ENCODE data around the gene ADGRB2. TPM values are rescaled to one million over a fixed set of nuclear protein-coding genes. Genes with fewer than 3 reads are reported as not detected.

Gene ADGRB2
- total RNA-seq, 4 donors from 2014 or later, result 0.77 to 31.0 (median 3.7) TPM; not detected in 1

GRCh38 chr1:31755850-31756492 lies 8.2 kb downstream of the ADGRB2 start:
- H3K27ac ChIP-seq, result no peak overlapping the region
- no peak overlapping the region for H3K4me3 ChIP-seq
- TF ChIP-seq, protein P1, sequence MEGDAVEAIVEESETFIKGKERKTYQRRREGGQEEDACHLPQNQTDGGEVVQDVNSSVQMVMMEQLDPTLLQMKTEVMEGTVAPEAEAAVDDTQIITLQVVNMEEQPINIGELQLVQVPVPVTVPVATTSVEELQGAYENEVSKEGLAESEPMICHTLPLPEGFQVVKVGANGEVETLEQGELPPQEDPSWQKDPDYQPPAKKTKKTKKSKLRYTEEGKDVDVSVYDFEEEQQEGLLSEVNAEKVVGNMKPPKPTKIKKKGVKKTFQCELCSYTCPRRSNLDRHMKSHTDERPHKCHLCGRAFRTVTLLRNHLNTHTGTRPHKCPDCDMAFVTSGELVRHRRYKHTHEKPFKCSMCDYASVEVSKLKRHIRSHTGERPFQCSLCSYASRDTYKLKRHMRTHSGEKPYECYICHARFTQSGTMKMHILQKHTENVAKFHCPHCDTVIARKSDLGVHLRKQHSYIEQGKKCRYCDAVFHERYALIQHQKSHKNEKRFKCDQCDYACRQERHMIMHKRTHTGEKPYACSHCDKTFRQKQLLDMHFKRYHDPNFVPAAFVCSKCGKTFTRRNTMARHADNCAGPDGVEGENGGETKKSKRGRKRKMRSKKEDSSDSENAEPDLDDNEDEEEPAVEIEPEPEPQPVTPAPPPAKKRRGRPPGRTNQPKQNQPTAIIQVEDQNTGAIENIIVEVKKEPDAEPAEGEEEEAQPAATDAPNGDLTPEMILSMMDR (IDR thresholded peaks at IDR 0.05), result no peak
- TF ChIP-seq POLR2A (IDR thresholded peaks at IDR 0.05), result no peak
- no peaks in the 10 kb centered on the region for H3K9me3 ChIP-seq
- no peak for DNase-seq
- no peaks in the 10 kb centered on the region for H3K36me3 ChIP-seq
- H3K4me1 ChIP-seq, result peaks cover 0 to 6% of the 10 kb centered on the region in 2 donors
- H3K27me3 ChIP-seq, result no peaks in the 10 kb centered on the region
- intact Hi-C loops (cut with DNase I; ENCODE audit: low total_unique reads), result no loop called here

- intact Hi-C loops (cut with DNase I; ENCODE audit: low total_unique reads), result no loop called here
- Histone ChIP-seq H3K36me3 (no peaks in the 10 kb centered on the region), H3K9me3 (no peaks in the 10 kb centered on the region), H3K27me3 (no peaks in the 10 kb centered on the region), H3K4me3 (no peak overlapping the region), H3K27ac (no peak overlapping the region), H3K4me1 (no peaks in the 10 kb centered on the region)
- TF ChIP-seq, protein P1 (IDR thresholded peaks at IDR 0.05), result no peak
- no peak for TF ChIP-seq POLR2A (IDR thresholded peaks at IDR 0.05)
- DNase-seq, result no peak
These were observed 8.9 kb downstream of the ADGRB2 start for GRCh38 chr1:31755197-31755611.

GRCh38 chr1:31754397-31754796 lies 9.7 kb downstream of the ADGRB2 start:
- no peaks in the 10 kb centered on the region for H3K9me3 ChIP-seq
- H3K4me1 ChIP-seq, result no peaks in the 10 kb centered on the region
- no peaks in the 10 kb centered on the region for H3K27me3 ChIP-seq
- H3K27ac ChIP-seq, result no peak overlapping the region
- no peak for TF ChIP-seq POLR2A (IDR thresholded peaks at IDR 0.05)
- TF ChIP-seq, protein P1 (IDR thresholded peaks at IDR 0.05), result no peak
- no peaks in the 10 kb centered on the region for H3K36me3 ChIP-seq
- DNase-seq, result no peak
- intact Hi-C loops (cut with DNase I; ENCODE audit: low total_unique reads), result no loop called here
- no peak overlapping the region for H3K4me3 ChIP-seq

DNA sequence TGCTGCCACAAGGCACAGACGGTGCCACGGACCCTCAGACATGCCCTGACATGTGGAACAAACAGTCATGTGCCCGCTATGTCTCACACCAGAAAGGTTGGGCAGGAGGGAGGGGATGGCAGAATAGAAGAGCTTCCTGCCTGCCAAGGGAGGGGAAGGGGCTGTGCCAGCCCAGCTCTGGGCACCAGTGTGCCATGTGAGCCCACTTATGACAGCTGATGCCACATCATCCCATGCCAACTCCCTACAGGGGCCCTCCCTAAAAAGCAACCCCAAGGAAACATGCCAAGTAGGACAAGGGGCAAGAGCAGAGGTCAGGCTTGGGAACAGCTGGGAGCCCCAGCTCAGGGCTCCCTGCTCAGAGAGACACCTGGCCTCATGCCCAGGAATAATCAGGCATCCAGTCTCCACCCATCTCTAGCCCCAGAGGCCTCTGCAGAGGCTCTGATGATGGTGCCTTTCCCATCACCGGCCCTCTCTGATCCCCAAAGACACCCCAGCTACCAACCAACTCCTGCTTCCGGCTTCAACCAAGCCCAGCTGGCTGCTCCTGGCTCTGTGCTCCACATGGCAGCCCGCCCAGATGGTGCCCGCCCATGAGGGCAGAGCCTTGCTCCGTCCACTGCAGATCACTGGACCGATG lies 10.3 kb downstream of the ADGRB2 start:
- DNase-seq, result no peak
- H3K27ac ChIP-seq, result no peak overlapping the region
- no peak overlapping the region for H3K4me3 ChIP-seq

GRCh38 chr1:31752952-31753475 lies 11.1 kb downstream of the ADGRB2 start:
- intact Hi-C loops (cut with DNase I; ENCODE audit: low total_unique reads), result no loop called here
- H3K4me1 ChIP-seq, result no peaks in the 10 kb centered on the region
- H3K27me3 ChIP-seq, result no peaks in the 10 kb centered on the region
- no peaks in the 10 kb centered on the region for H3K36me3 ChIP-seq
- no peak for TF ChIP-seq POLR2A (IDR thresholded peaks at IDR 0.05)
- TF ChIP-seq, protein P1 (IDR thresholded peaks at IDR 0.05), result no peak
- H3K4me3 ChIP-seq, result no peak overlapping the region
- H3K9me3 ChIP-seq, result no peaks in the 10 kb centered on the region
- H3K27ac ChIP-seq, result no peak overlapping the region
- no peak for DNase-seq

More for the DNA sequence above, 10.3 kb downstream of the ADGRB2 start:
- H3K4me1 ChIP-seq, result no peaks in the 10 kb centered on the region
- no peaks in the 10 kb centered on the region for H3K27me3 ChIP-seq
- H3K36me3 ChIP-seq, result no peaks in the 10 kb centered on the region
- no peaks in the 10 kb centered on the region for H3K9me3 ChIP-seq
- no peak for TF ChIP-seq POLR2A (IDR thresholded peaks at IDR 0.05)
- intact Hi-C loops (cut with DNase I; ENCODE audit: low total_unique reads), result no loop called here
